Gastrocnemius medialis (tissue), 4 donors: ENCODE results near the gene CCL11. TPM values are rescaled to one million over a fixed set of nuclear protein-coding genes. Genes with fewer than 3 reads are reported as not detected.

Source experiments
- ATAC-seq, 2 donors: fragments of 150-250 bp; one replicate each; pipeline ENCODE4 v1.9.1; 2016
- DNase-seq, 2 donors: peaks; one replicate each; pipeline ENCODE4 v3.0.0-alpha.2; 2019
- H3K27ac ChIP-seq, 4 donors: fragments of 200-600 bp; sonication (generic); 1 replicate in 1 of 4; 2 replicates in 3 of 4; pipeline ENCODE4 v1.5.1; 2016 to 2018; ENCODE audit warnings: mild to moderate bottlenecking in 2 of 4, moderate library complexity in 1 of 4
- H3K27me3 ChIP-seq, 3 donors: fragments of 200-600 bp; sonication (generic) in 2 of 3; 1 replicate in 1 of 3; 2 replicates in 2 of 3; pipeline versions ENCODE4 v1.5.1 to v1.6.0; 2016 to 2019; ENCODE audit warnings: mild to moderate bottlenecking in 1 of 3, moderate library complexity in 1 of 3
- H3K36me3 ChIP-seq, 2 donors: fragments of 200-600 bp; sonication (generic) in 1 of 2; one replicate each; pipeline ENCODE4 v1.5.1; 2017 to 2018
- H3K4me1 ChIP-seq, 2 donors: fragments of 200-600 bp; sonication (generic) in 1 of 2; one replicate each; pipeline ENCODE4 v1.5.1; 2016 to 2017; ENCODE audit warnings: mild to moderate bottlenecking in 2 of 2
- H3K4me3 ChIP-seq, 4 donors: fragments of 200-600 bp; sonication (generic) in 3 of 4; 1 replicate in 1 of 4; 2 replicates in 3 of 4; pipeline ENCODE4 v1.5.1; 2016 to 2019; ENCODE audit warnings: mild to moderate bottlenecking in 2 of 4
- H3K9me3 ChIP-seq, 3 donors: fragments of 200-600 bp; sonication (generic) in 2 of 3; 1 replicate in 1 of 3; 2 replicates in 2 of 3; pipeline ENCODE4 v1.5.1; 2016 to 2019
- POLR2A ChIP-seq, 2 donors: fragments of 450-650 bp; IDR thresholded peaks; one replicate each; pipeline ENCODE4 v1.6.1; 2017; ENCODE audit warnings: antibody characterized with exemption in 2 of 2, mild to moderate bottlenecking in 2 of 2, moderate library complexity in 2 of 2
- in situ Hi-C, 4 donors: fragments of 200-750 bp; cut with MboI; loops; one replicate each; pipeline versions ENCODE4 v1.15.0 to v1.8.0; 2017; ENCODE audit warnings: low sequenced_read_pairs in 4 of 4
- intact Hi-C: fragments of 100-400 bp; cut with DNase I; formaldehyde crosslinking; loops from one replicate; pipeline ENCODE4 v1.15.1; 2023; ENCODE audit warnings: low total_unique reads
- total RNA-seq, 4 donors: library from RNA; depleted of rRNA; stranded (reverse); fragments of >200 nt; gene quantifications; one replicate each; pipeline versions ENCODE4 v1.1.0 to v1.2.3, GENCODE V29; 2016
- TF ChIP-seq, protein P1 (sequence below), 5 experiments: fragments of 450-650 bp in 3 of 5; fragments of 200-600 bp in 2 of 5; sonication (generic) in 2 of 5; IDR thresholded peaks in 4 of 5; conservative IDR thresholded peaks in 1 of 5; 1 replicate in 4 of 5; 2 replicates in 1 of 5; pipeline ENCODE4 v1.5.1; 2016 to 2019; ENCODE audit warnings: antibody characterized with exemption in 5 of 5, mild to moderate bottlenecking in 3 of 5, moderate library complexity in 3 of 5

CCL11 gene
- total RNA-seq, 4 donors from 2014 or later = not detected

DNA sequence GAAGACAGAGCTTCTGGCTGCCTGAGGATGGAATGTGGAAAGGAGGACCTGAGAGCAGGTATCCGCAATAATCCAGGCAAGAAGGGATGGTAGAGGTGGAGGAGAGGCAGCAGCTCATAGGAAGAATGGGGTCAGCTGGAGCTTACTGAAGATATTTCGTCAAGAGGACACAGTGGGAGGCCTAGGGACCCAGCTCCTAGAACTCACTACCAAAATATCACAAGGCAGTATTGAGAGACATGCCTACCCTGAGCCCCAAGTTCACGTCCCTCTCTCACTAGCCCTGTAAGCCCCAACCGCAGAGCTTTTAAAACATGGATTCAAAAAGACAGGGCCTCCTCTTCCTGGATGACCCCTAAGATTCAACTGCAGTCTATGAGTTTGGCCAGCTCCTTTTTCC lies 19.5 kb downstream of the CCL11 start:
- H3K4me1 ChIP-seq = peaks cover 13 to 29% of the 10 kb centered on the region in 2 donors
- H3K27me3 ChIP-seq = no peaks in the 10 kb centered on the region
- intact Hi-C loops (no loop called here), in situ Hi-C loops (loop anchor here in 2 of 4 donors (10.0 kb wide), 2 partner anchors 100 to 110 kb away; no protein-coding TSS in a partner anchor)
- ATAC-seq = no peak
- no peaks in the 10 kb centered on the region for H3K9me3 ChIP-seq
- TF ChIP-seq POLR2A (IDR thresholded peaks at IDR 0.05) = no peak
- TF ChIP-seq, protein P1, sequence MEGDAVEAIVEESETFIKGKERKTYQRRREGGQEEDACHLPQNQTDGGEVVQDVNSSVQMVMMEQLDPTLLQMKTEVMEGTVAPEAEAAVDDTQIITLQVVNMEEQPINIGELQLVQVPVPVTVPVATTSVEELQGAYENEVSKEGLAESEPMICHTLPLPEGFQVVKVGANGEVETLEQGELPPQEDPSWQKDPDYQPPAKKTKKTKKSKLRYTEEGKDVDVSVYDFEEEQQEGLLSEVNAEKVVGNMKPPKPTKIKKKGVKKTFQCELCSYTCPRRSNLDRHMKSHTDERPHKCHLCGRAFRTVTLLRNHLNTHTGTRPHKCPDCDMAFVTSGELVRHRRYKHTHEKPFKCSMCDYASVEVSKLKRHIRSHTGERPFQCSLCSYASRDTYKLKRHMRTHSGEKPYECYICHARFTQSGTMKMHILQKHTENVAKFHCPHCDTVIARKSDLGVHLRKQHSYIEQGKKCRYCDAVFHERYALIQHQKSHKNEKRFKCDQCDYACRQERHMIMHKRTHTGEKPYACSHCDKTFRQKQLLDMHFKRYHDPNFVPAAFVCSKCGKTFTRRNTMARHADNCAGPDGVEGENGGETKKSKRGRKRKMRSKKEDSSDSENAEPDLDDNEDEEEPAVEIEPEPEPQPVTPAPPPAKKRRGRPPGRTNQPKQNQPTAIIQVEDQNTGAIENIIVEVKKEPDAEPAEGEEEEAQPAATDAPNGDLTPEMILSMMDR (IDR thresholded peaks at IDR 0.05 in 4 of 5, conservative IDR thresholded peaks at IDR 0.05 in 1 of 5) = no peak
- no peak overlapping the region for H3K27ac ChIP-seq
- no peak for DNase-seq
- no peaks in the 10 kb centered on the region for H3K36me3 ChIP-seq
- H3K4me3 ChIP-seq = no peak overlapping the region

DNA sequence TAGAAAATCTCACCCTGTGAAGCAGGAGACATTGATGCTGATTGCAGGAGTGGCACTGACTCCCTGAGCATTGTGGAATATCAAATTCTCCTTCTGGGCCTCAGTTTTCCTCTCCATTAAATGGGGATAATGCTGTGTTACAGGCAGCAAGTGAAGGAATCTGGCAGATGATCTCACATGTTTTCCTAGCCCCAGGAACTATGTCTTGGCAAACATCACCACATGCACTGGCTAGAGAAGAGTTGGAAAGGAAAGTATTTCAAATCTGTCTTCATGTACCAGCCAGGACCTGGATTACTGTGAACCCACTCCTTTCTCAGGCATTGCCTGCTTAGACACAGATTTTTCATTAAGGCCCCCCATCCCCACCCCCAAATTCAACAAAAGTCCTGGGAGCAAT lies 20.1 kb downstream of the CCL11 start:
- Histone ChIP-seq H3K4me3 (no peak overlapping the region), H3K27ac (no peak overlapping the region), H3K4me1 (peaks cover 13 to 29% of the 10 kb centered on the region in 2 donors), H3K27me3 (no peaks in the 10 kb centered on the region), H3K36me3 (no peaks in the 10 kb centered on the region), H3K9me3 (no peaks in the 10 kb centered on the region)
- DNase-seq (no peak), ATAC-seq (no peak)
- intact Hi-C loops = loop anchor here (1.0 to 2.0 kb wide), 2 partner anchors 55 to 105 kb away; no protein-coding TSS in a partner anchor
- in situ Hi-C loops = loop anchor here in 2 of 4 donors (10.0 kb wide), 2 partner anchors 101 to 111 kb away; no protein-coding TSS in a partner anchor
- TF ChIP-seq, protein P1 (IDR thresholded peaks at IDR 0.05 in 4 of 5, conservative IDR thresholded peaks at IDR 0.05 in 1 of 5) = no peak
- no peak for TF ChIP-seq POLR2A (IDR thresholded peaks at IDR 0.05)

DNA sequence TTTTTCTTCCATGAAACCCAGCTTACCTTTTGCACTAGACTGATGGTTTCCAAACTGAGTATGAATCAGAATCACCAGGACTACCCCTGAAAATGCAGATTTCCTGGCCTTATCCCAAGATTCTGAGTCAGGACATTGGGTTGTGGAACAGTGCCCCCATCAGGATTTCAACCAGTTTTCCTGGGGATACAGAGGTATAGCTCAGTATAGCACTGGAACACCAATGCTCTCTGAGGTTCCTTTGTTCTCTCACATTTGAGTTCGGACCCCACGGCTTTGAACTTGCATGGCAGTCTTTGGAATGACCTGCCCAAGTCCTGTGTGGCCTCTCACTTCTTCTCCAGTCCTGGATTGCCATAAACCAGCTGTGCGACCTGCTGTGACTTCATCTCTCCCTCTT lies 20.9 kb downstream of the CCL11 start:
- in situ Hi-C loops (loop anchor here in 2 of 4 donors (10.0 kb wide), 2 partner anchors 102 to 112 kb away; no protein-coding TSS in a partner anchor), intact Hi-C loops (loop anchor here (1.0 to 2.0 kb wide), 2 partner anchors 54 to 106 kb away; no protein-coding TSS in a partner anchor)
- Histone ChIP-seq H3K9me3 (no peaks in the 10 kb centered on the region), H3K27me3 (no peaks in the 10 kb centered on the region), H3K36me3 (no peaks in the 10 kb centered on the region), H3K27ac (peak overlapping the region in 1 of 4 donors; percentile 13), H3K4me3 (no peak overlapping the region), H3K4me1 (peaks cover 5 to 20% of the 10 kb centered on the region in 2 donors)
- ATAC-seq = peak; percentile 58 to 72
- DNase-seq = peak in 1 of 2 donors; percentile 9
- TF ChIP-seq, protein P1 (IDR thresholded peaks at IDR 0.05 in 4 of 5, conservative IDR thresholded peaks at IDR 0.05 in 1 of 5) = peak in 3 of 5 experiments; percentile 26 to 37 (median 36)
- TF ChIP-seq POLR2A (IDR thresholded peaks at IDR 0.05) = no peak

DNA sequence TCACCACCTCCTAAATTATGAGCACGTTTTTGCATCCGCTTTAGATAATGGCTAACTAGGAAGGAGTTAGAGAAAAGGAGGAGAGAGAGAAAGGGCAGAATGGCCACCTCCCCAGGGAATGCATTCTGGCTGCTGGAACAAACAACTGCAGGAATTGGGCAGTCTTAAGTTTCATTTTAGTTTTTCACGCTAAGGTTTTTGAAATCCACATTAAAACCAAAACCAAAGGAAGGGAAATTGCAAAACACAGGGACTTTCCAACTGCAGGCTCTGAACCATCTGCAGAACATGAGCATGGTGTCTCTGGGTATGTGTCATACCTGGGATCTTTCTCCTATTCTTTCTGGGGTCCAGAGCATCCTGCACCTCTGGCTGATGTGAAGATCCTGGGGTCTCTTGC lies 21.6 kb downstream of the CCL11 start:
- H3K36me3 ChIP-seq = no peaks in the 10 kb centered on the region
- DNase-seq = peak; percentile 8 to 22
- no peaks in the 10 kb centered on the region for H3K27me3 ChIP-seq
- in situ Hi-C loops = loop anchor here in 2 of 4 donors (10.0 kb wide), 2 partner anchors 102 to 112 kb away; no protein-coding TSS in a partner anchor
- H3K4me3 ChIP-seq = no peak overlapping the region
- H3K4me1 ChIP-seq = peaks cover 5 to 18% of the 10 kb centered on the region in 2 donors
- TF ChIP-seq, protein P1 (IDR thresholded peaks at IDR 0.05 in 4 of 5, conservative IDR thresholded peaks at IDR 0.05 in 1 of 5) = no peak
- peak overlapping the region in 3 of 4 donors; percentile 16 to 42 (median 38) for H3K27ac ChIP-seq
- no peaks in the 10 kb centered on the region for H3K9me3 ChIP-seq
- intact Hi-C loops = loop anchor here (2.0 kb wide), 1 partner anchor 54 kb away; no protein-coding TSS in a partner anchor
- ATAC-seq = peak; percentile 66 to 67
